GM12892 (cell line): ENCODE measurements around the gene CCDC15.

Experiments
- DNase-seq: peaks from one replicate; pipeline ENCODE4 v3.0.0; 2011; ENCODE audit not compliant: insufficient read length
- FAIRE-seq: peaks from 2 replicates; lab custom pipeline; 2011; peaks lifted over from hg19 to GRCh38; lab: Jason Lieb, UNC
- POLR2A ChIP-seq: IDR thresholded peaks from 2 replicates; pipeline ENCODE4 v1.6.1; 2011; ENCODE audit warnings: low read depth, low read length, control low read depth
- POLR2AphosphoS5 ChIP-seq: IDR thresholded peaks from 2 replicates; pipeline ENCODE4 v1.6.1; 2011; ENCODE audit warnings: low read depth, low read length, control low read depth
- TAF1 ChIP-seq: IDR thresholded peaks from 2 replicates; pipeline ENCODE4 v1.6.1; 2011; ENCODE audit warnings: low read depth, mild to moderate bottlenecking, control low read depth, low read length, borderline replicate concordance

The CCDC15 gene

DNA sequence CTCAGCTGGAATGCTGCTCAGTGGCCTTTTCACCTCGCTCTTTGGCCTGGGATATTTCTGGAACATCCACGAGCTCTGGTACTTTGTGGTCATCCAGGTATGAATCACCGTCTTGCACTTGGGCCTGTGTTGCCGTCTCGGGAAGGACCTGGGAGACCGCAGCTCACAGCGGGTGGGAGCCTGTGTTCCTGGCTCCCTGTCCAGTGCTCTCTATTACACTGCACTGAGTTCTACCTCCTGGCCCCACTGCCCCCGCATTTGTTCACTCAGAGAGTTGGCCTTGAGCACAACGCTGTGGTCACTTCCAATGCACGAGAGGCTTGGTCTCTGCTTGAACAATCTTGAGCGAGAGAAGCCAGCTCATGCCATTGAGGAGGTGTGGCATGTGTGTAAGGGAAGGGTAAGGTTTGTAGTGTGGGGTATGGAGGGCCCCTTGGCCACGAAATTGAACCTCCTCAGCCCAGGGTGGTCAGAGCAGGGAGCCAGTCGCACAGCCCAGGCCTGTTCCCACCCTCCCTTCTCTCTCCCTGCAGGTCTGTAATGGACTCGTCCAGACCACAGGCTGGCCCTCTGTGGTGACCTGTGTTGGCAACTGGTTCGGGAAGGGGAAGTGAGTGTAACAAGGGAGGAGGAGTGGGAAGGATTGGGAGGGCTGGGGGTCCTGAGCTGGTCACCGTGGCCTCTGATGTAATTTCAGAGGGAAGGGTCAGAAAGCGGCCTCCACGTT, 125.3 kb downstream of the CCDC15 start:
- DNase-seq = no peak
- TF ChIP-seq TAF1 (no peak), POLR2AphosphoS5 (no peak)
- FAIRE-seq = no peak

DNA sequence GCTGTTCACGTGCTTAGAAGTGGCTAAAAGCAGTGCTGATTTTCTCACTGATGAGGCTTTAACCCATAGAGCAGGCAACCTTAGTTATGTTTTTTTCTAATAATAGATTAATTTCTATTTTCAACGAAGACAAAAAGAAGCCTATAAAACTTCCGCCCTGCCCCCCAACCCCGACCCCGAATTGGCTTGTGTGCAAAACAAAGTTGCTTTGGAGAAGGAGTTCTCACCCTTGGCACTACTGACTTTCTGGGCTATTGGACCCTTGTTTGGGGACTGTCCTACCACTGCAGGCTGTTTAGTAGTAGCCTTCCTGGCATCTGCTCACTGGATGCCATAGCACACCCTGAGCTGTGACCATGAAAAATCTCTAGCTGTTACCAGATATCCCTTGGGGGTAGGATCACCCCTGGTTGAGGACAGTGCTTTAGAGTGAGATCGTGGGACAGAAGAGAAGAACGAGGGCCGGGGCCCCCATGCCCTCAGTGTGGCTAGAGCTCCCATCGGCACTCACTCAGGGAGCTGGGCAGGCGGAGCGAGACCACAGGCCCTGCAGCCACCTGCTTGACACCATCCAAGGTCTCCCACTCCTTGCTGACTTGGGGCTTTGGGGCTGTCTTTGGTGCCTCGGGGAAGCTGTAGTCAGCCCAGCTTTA, 126.0 kb downstream of the CCDC15 start:
- DNase-seq (no peak), FAIRE-seq (no peak)
- TF ChIP-seq POLR2AphosphoS5 = no peak
- TF ChIP-seq TAF1 = no peak

- TF ChIP-seq POLR2A (no peak), TAF1 (no peak), POLR2AphosphoS5 (no peak)
- DNase-seq (no peak), FAIRE-seq (no peak)
Observed at GRCh38 chr11:125080531-125080911, 126.5 kb downstream of the CCDC15 start.

DNA sequence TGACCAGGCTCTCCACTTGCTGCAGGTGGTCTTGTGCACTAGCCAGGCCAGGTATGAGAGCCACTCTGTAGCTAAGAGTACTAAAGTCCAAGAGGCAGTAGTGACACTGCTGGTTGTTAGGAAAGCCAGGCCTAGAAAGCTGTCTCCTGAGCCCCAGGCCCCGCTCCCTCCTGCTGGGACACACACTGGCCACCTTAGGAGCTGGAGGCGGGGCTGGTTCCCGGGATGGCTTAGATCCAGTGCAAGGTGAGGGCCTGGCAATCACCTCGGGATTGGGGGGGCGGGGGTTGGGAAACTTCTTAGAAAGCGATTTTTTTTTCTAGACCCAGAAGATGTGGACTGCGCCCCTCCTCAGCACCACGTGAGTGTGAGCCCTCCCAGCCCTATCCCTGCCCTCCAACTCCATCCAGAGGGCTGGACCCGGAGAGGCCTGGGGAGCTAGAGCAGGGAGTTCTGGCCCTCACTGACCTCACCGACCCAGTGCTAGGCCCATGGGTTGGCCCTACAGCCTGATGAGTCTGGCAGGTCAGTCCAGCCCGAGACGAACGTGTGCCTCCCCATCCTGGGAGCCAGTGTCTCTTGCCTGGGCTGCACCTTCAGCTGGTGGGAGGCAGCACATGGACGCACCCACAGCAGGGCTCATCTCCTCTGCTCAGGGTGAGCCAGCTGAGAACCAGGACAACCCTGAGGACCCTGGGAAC, 127.2 kb downstream of the CCDC15 start:
- FAIRE-seq (no peak), DNase-seq (no peak)
- TF ChIP-seq POLR2A (no peak), POLR2AphosphoS5 (no peak), TAF1 (no peak)

- FAIRE-seq = no peak
Observed at GRCh38 chr11:125082040-125082439, 128.0 kb downstream of the CCDC15 start.

GRCh38 chr11:125082611-125083311, 128.8 kb downstream of the CCDC15 start:
- DNase-seq = no peak
- no peak for FAIRE-seq
- TF ChIP-seq TAF1 (no peak), POLR2A (no peak), POLR2AphosphoS5 (no peak)

More at GRCh38 chr11:125082040-125082439, 128.0 kb downstream of the CCDC15 start:
- no peak for TF ChIP-seq POLR2AphosphoS5
- no peak for TF ChIP-seq TAF1
- no peak for TF ChIP-seq POLR2A
- no peak for DNase-seq

DNA sequence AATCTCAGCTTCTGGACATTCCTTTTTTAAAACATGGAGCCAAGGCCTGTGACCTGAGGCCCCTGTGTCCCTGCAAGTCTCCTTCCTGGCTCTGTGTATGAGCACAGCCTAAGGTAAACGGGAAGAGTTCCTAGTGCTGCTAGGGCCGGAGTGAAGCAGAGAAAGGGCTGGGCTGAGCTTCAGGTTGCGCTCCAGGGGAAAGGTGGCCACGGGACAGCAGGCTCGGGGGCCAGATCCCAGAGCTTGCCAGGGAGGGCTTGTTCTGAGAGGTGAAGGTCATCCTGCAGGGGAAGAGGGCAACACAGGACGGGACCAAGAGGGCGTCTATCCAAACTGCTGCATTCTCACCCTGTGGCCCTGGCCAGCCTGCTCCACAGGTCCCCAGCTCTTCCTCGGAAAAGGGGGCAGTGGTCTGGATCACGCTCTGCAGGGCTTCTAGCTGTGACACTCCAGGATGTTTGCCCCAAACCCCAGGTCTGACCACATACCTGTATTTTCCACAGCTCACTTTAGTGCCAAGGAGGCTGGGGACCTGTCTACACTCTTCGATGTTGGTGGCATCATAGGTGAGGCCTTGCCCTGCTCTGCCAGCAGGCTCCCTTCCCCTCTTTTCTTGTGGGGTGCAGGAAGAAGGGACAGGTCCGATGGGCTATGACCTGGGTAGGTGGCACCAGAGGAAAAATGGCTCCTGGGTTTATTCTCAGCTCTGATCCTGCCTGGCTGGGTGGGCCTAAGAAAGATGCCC, 129.5 kb downstream of the CCDC15 start:
- no peak for DNase-seq
- TF ChIP-seq TAF1 (no peak), POLR2AphosphoS5 (no peak), POLR2A (no peak)
- FAIRE-seq = no peak

DNA sequence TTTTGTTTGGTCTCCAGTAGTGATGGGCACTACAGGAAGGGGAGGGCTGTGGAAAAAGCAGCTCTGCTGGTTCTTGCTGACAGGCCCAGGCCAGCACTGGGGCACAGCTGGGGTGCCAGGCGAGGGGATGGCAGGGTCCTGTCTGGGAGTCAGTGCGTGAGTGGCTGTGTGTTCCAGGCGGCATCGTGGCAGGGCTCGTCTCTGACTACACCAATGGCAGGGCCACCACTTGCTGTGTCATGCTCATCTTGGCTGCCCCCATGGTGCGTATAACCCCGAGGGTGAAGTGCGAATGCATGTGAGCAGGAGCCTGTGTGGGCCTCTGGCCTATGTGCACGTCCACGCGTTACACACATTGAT, 130.0 kb downstream of the CCDC15 start:
- DNase-seq (no peak), FAIRE-seq (no peak)
- TF ChIP-seq POLR2A (no peak), TAF1 (no peak), POLR2AphosphoS5 (no peak)

GRCh38 chr11:125084761-125085231, 130.8 kb downstream of the CCDC15 start:
- TF ChIP-seq POLR2A = no peak
- DNase-seq (no peak), FAIRE-seq (no peak)

DNA sequence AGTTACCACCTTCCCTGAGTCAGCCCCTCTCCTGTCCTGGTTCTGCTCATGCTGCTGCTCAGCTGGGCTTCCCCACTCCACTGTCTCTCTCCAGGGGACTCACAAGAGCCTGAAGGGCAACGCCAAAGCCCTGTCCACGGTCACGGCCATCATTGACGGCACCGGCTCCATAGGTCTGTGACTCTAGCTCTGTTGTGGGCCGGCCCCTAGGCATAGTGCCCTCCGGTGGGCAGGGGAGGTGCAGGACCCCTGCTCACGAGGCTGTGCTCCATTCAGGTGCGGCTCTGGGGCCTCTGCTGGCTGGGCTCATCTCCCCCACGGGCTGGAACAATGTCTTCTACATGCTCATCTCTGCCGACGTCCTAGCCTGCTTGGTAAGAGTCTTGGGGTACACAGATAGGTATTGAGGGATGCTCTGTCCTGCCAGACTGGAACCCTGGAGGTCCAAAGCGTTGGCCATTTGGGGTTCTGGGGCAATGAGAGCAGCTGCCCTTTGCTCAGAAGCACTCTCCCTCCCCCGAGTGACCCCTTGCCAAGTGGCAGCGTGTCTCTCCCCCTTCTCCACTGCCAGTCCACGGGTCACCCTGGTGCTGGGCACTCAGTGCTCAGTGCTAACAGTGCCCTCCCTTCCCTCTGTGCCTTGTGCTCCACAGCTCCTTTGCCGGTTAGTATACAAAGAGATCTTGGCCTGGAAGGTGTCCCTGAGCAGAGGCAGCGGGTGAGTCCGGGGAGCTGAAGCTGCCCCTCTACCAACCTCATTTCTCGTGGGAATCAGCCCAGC, 131.5 kb downstream of the CCDC15 start:
- FAIRE-seq = no peak
- TF ChIP-seq POLR2A (no peak), POLR2AphosphoS5 (no peak), TAF1 (no peak)
- DNase-seq = no peak
